NCI-H748 (cell line): ENCODE results near the gene CD163.
"Not testable (repeated sequence)": the region's sequence is repeated elsewhere in the genome, so short reads cannot be mapped to it uniquely, and the experiment has no call there.

ENCODE experiments used
- DNase-seq: peaks from one replicate; lab custom pipeline; 2025; ENCODE audit not compliant: unreplicated experiment; lab: John Stamatoyannopoulos, UW

Gene CD163

GRCh38 chr12:7503686-7504415 is at the start of gene CD163:
CD163 (minus strand) TSS chr12:7503777; CDS start chr12:7503690, 87 bp downstream.
- no peak for DNase-seq

- no peak for DNase-seq
Observed at GRCh38 chr12:7542813-7543212, 39.2 kb upstream of the CD163 start.

- no peak for DNase-seq
Observed at GRCh38 chr12:7542046-7542445, 38.5 kb upstream of the CD163 start.

GRCh38 chr12:7514416-7514815 is 10.8 kb upstream of the CD163 start:
- no peak for DNase-seq

- DNase-seq, result no peak
Observed at GRCh38 chr12:7512553-7512952, 9.0 kb upstream of the CD163 start.

GRCh38 chr12:7509793-7510470 is 6.4 kb upstream of the CD163 start:
- not testable (repeated sequence) for DNase-seq

- DNase-seq, result no peak
Observed at GRCh38 chr12:7502612-7503011, 965 bp downstream of the CD163 start.

- no peak for DNase-seq
Observed at GRCh38 chr12:7501031-7501588, 2.5 kb downstream of the CD163 start.

- no peak for DNase-seq
Observed at GRCh38 chr12:7499636-7500035, 3.9 kb downstream of the CD163 start.

GRCh38 chr12:7498809-7499208 is 4.8 kb downstream of the CD163 start:
- DNase-seq, result no peak

GRCh38 chr12:7497661-7498060 is 5.9 kb downstream of the CD163 start:
- DNase-seq, result no peak

- no peak for DNase-seq
Observed at GRCh38 chr12:7496451-7496850, 7.1 kb downstream of the CD163 start.

GRCh38 chr12:7495136-7495535 is 8.4 kb downstream of the CD163 start:
- DNase-seq, result no peak

- no peak for DNase-seq
Observed at GRCh38 chr12:7493006-7493405, 10.6 kb downstream of the CD163 start.

- DNase-seq, result no peak
Observed at GRCh38 chr12:7486512-7486911, 17.1 kb downstream of the CD163 start.

GRCh38 chr12:7485095-7485494 is 18.5 kb downstream of the CD163 start:
- no peak for DNase-seq

- no peak for DNase-seq
Observed at GRCh38 chr12:7483343-7483742, 20.2 kb downstream of the CD163 start.

- DNase-seq, result no peak
Observed at GRCh38 chr12:7479771-7480170, 23.8 kb downstream of the CD163 start.

GRCh38 chr12:7472060-7472459 is 31.5 kb downstream of the CD163 start:
- DNase-seq, result no peak

- peak; percentile 25 for DNase-seq
Observed at GRCh38 chr12:7460375-7461259, 43.0 kb downstream of the CD163 start.

GRCh38 chr12:7459973-7460372 is 43.6 kb downstream of the CD163 start:
- no peak for DNase-seq
